Stimulated activated CD4-positive, alpha-beta T cell treated with anti-CD3 and anti-CD28 coated beads, Interleukin-15, amount 100 ng/mL, for 24 hours (primary cell): ENCODE results near the gene PDSS2.
"Not testable (repeated sequence)": the region's sequence is repeated elsewhere in the genome, so short reads cannot be mapped to it uniquely, and the experiment has no call there.

Experiments used
- DNase-seq: peaks from one replicate; pipeline ENCODE4 v3.0.0-alpha.2; 2020

The PDSS2 gene

DNA sequence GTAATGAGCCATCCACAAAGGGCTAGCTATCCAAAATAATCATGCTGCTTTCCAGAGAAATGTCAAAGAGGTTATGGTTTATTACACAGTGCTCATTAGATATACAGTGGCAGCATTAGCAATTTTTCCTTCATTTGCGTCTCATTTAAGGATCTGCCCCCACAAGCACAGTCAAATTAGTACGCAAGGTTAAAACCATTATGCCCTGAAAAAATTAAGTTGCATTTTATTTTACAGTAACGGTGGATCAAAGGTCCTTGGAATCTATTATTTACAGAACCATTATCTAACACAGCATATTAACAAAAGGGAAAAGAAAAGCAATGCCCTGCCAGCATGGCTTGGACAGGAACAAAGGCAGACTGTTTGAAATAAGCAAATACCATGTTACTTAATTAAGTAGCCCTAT, 144.8 kb downstream of the PDSS2 start:
- no peak for DNase-seq

- no peak for DNase-seq
Observed at GRCh38 chr6:107313776-107314175, 145.6 kb downstream of the PDSS2 start.

DNA sequence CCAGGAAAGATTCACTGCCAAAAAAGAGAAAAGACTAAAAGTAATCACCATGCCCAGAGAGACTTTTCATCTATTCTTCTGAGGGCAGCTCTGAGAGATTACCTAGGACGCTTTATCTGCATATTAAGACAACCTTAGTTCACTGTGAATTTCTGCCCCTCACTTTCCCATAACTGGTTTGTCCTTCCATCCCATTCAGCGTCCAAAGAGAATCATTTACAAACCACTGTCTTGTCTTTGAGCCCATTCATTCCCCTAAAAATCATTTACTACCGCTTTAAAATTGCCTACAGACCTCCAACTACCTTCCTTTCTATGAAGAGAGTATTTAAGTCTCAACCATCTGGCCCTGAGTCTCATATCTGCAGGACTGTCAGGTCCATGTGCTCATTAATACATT, 149.0 kb downstream of the PDSS2 start:
- DNase-seq, result no peak

GRCh38 chr6:107308677-107309076, 150.7 kb downstream of the PDSS2 start:
- DNase-seq, result no peak

- DNase-seq, result not testable (repeated sequence)
Observed at GRCh38 chr6:107305994-107306393, 153.4 kb downstream of the PDSS2 start.

GRCh38 chr6:107305391-107305790, 154.0 kb downstream of the PDSS2 start:
- DNase-seq, result no peak

- peak; percentile 65 for DNase-seq
Observed at GRCh38 chr6:107304421-107305025, 154.8 kb downstream of the PDSS2 start.

DNA sequence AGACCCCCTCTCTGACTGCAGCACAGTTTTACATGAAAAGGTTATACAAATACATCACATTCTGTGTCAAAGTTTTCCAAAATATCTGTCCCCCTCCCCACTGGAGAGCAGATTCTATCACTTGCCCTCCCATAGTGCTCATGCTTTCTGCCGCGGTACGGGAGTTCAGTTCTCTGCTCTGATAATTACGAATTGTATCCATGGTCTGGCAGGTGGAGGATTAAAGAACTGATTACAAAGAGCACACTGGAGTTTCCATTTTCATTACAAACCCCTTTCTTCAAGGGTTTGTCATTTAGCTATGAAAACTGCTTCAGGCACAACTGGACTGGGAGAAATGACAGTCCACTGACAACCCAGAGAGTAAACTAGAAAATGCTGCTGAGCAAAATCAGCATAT, 166.0 kb downstream of the PDSS2 start:
- DNase-seq, result no peak

DNA sequence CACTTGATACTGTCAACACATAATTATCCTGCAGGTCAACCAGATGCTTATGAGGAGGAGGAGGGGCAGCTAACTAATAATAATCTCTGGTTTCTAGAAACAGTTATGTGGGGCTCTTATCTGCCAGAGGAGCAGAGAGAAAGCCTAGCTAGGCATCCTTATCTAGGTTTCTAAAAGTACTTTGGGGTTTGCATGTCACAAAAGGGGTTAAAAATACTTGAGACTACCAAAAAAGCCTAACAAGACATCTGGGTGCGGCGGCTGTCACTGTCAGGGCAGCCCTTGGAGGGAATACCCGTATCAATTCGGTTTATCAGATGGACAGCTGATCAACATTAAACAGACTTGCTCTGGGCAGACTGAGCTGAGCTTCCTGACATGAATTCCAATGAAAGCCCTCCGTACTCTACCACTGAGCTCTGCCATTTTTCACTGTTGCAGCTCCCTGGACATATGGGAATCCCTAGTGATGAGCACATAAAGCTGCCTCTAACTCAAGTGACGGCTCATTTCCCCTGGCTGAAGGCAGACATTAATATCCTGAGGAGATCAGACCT, 166.6 kb downstream of the PDSS2 start:
- DNase-seq, result no peak

DNA sequence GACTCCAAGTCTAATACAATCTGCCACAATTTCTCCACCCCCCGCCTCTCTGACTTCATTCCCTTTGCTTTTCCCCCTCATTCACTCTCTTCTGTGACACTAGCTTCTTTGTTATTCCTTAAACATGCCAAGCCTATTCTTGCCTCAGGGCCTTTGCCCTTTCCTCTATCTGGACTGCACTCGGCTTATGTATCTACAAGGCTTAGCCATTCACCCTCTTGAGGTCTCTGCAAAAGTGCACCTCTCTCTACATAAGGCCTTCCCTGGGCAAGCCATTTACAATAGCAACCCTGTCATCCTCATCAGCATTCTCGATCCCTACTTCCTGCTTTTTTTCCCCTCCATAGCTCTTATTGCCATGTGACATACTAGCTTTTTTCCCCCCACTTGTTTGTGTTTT, 168.9 kb downstream of the PDSS2 start:
- DNase-seq, result no peak

DNA sequence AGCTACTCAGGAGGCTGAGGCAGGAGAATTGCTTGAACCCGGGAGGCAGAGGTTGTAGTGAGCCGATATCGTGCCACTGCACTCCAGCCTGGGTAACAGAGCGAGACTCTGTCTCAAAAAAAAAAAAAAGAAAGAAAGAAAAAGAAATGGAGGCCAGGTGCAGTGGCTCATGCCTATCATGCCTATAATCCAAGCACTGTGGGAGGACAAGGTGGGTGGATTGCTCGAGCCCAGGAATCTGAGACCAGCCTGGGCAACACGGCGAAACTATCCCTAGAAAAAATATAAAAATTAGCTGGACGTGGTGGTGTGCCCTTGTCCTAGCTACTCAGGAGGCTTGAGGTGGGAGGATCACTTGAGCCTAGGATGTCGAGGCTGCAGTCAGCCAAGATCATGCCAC, 170.1 kb downstream of the PDSS2 start:
- DNase-seq, result not testable (repeated sequence)

DNA sequence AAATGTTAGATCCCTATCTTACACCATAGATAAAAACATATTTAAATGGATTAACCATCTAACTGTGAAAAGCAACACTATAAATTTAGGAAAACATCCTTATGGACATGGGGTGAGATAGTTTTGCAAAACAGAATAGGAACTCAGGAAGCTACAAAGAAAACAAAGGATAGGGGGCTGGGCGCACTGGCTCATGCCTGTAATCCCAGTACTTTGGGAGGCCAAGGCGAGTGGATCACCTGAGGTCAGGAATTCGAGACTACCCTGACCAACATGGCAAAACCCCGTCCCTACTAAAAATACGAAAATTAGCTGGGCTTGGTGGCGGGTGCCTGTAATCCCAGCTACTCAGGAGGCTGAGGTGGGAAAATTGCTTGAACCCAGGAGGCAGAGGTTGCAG, 173.7 kb downstream of the PDSS2 start:
- not testable (repeated sequence) for DNase-seq

DNA sequence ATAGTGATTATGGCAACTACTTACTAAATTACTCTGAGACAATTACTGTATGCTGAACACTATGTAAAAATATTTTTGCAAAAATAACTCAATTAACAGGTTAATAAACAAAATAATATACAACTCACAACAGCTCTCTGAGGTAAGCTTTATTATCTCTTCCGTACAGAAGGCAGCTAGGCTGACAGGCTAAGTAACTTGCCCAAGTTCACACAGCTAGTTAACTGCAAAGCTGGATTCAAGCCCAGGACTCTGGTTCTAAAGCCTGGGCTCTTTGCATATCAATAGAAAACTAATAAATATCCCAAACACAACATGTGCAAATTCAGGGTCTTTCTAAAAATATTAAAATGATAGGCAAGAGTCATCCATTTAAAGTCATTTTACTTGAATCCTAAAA, 174.6 kb downstream of the PDSS2 start:
- no peak for DNase-seq

GRCh38 chr6:107280791-107281190, 178.6 kb downstream of the PDSS2 start:
- no peak for DNase-seq

GRCh38 chr6:107280001-107280400, 179.4 kb downstream of the PDSS2 start:
- not testable (repeated sequence) for DNase-seq

DNA sequence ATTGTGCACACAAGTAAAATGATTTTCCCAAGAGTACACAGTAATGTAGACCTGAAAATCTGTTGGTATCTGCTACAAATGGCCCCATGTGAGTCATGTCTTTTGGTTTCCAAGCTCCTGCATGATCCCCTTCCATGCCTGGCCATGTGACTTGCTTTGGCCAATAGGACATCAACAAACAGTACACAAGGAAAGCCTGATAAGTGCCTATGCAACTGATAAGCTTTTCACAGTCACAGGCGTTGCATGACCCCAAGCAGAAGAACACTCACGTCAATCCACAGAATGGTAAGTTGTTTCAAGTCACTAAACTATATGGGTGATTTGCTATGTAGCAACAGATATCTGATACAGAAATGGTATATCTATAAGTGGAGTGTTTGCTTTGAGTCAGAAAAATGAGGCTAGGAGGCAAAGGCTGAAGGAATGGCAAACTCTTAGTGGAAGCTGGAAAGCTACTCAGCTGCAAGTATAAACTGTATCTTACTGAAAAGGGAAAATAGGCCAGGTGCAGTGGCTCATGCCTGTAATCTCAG, 184.0 kb downstream of the PDSS2 start:
- DNase-seq, result no peak

- DNase-seq, result no peak
Observed at GRCh38 chr6:107274288-107274687, 185.1 kb downstream of the PDSS2 start.

GRCh38 chr6:107272246-107272645, 187.1 kb downstream of the PDSS2 start:
- DNase-seq, result no peak

GRCh38 chr6:107271208-107271790, 188.1 kb downstream of the PDSS2 start:
- no peak for DNase-seq

- DNase-seq, result no peak
Observed at GRCh38 chr6:107267634-107268033, 191.7 kb downstream of the PDSS2 start.

- no peak for DNase-seq
Observed at GRCh38 chr6:107267006-107267405, 192.4 kb downstream of the PDSS2 start.

DNA sequence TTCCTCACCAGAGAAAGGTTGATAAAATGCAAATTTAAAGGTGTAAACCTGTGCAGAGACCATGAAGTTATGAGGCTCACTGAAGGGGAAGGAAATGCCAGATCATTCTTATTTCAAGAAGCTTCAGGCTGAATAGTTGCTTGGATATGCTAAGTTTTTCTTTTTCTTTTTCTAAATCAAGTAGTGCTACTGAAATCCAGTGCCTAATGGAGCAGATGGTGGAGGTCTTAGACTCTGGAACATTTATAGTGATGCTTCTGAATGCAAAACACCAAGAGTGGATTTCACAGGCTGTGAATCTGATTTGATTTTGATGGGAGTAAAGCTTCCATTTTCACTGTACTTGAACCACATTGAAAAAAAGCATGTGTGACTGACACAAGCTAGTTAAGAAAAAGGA, 192.8 kb downstream of the PDSS2 start:
- no peak for DNase-seq

GRCh38 chr6:107264357-107264840, 195.0 kb downstream of the PDSS2 start:
- DNase-seq, result no peak

GRCh38 chr6:107259951-107260350, 199.4 kb downstream of the PDSS2 start:
- no peak for DNase-seq
